HepG2 (cell line): ENCODE measurements around the gene KDM6B. TPM values are rescaled to one million over a fixed set of nuclear protein-coding genes. Genes with fewer than 3 reads are reported as not detected.

Experiments used
- ATAC-seq: fragments of 200-7000 bp; cut with Tn5 transposase; 3 replicates; pipeline ENCODE4 v1.9.1; 2020; ENCODE audit warnings: mild to moderate bottlenecking, moderate library complexity
- BruUV-seq: library from RNA; stranded (reverse); fragments of 400-500 nt; replicated peaks from 2 replicates; lab custom pipeline; 2021; lab: Mats Ljungman, UMichigan
- CTCF ChIA-PET: fragments of 300-600 bp; formaldehyde crosslinking; extraction: SDS; loops from one replicate; lab custom pipeline; 2021; ENCODE audit warnings: low total read pairs, inconsistent platforms, low intra/inter-chr PET ratio; lab: Yijun Ruan, JAX
- POLR2A ChIA-PET: fragments of 350-600 bp; sonication (Branson Sonifier 250); formaldehyde crosslinking; loops from one replicate; lab custom pipeline; 2020; ENCODE audit warnings: antibody characterized with exemption, inconsistent platforms; lab: Yijun Ruan, JAX
- DNase-seq: peaks from one replicate; pipeline ENCODE4 v3.0.0-alpha.2; 2015; ENCODE audit warnings: low spot score
- FAIRE-seq: peaks from 3 replicates; lab custom pipeline; 2011; peaks lifted over from hg19 to GRCh38; lab: Jason Lieb, UNC
- H2AFZ ChIP-seq: one replicate; pipeline ENCODE4 v1.6.1; 2011; ENCODE audit warnings: low read length, inconsistent platforms
- H3K27ac ChIP-seq: fragments of 300-600 bp; 3 replicates; pipeline ENCODE4 v1.8.0; 2011; ENCODE audit warnings: mixed run types, mild to moderate bottlenecking, mixed read lengths, low read length, inconsistent platforms; ENCODE audit not compliant: insufficient read depth; ENCODE audit errors: extremely low read length
- H3K27me3 ChIP-seq, 2 experiments: fragments of 200-600 bp in 1 of 2; 2 replicates in 1 of 2; 3 replicates in 1 of 2; pipeline versions ENCODE4 v1.6.0 to v1.8.0; 2011; ENCODE audit warnings: low read length in 2 of 2, mild to moderate bottlenecking in 2 of 2, moderate library complexity in 2 of 2, inconsistent platforms in 1 of 2; ENCODE audit not compliant: insufficient read depth in 2 of 2, control insufficient read depth in 1 of 2
- H3K36me3 ChIP-seq, 2 experiments: fragments of 200-600 bp in 1 of 2; replicated peaks in 1 of 2; 2 replicates in 1 of 2; 3 replicates in 1 of 2; pipeline versions ENCODE4 v1.5.1 to v1.8.0; 2011; ENCODE audit warnings: low read length in 2 of 2, inconsistent platforms in 1 of 2; ENCODE audit not compliant: insufficient read depth in 2 of 2, control insufficient read depth in 1 of 2
- H3K4me1 ChIP-seq: 2 replicates; pipeline ENCODE4 v1.5.1; 2012; ENCODE audit warnings: low read length, inconsistent platforms; ENCODE audit not compliant: insufficient read depth
- H3K4me2 ChIP-seq: 2 replicates; pipeline ENCODE4 v1.6.0; 2011; ENCODE audit warnings: low read depth, low read length, inconsistent platforms
- H3K4me3 ChIP-seq, 3 experiments: fragments of 200-600 bp in 1 of 3; sonication (generic), shearing (Covaris generic) in 1 of 3; replicated peaks in 1 of 3; 2 replicates each; pipeline ENCODE4 v1.5.1; 2011 to 2016; ENCODE audit warnings: low read length in 3 of 3, inconsistent platforms in 2 of 3, low read depth in 2 of 3, mild to moderate bottlenecking in 2 of 3, control low read depth in 1 of 3, mixed read lengths in 1 of 3; ENCODE audit not compliant: insufficient read depth in 1 of 3
- H3K79me2 ChIP-seq: one replicate; pipeline ENCODE4 v1.6.1; 2011; ENCODE audit warnings: low read length, inconsistent platforms; ENCODE audit not compliant: insufficient read depth
- H3K9ac ChIP-seq: 2 replicates; pipeline ENCODE4 v1.6.0; 2011; ENCODE audit warnings: mild to moderate bottlenecking, low read depth, low read length, inconsistent platforms; ENCODE audit not compliant: insufficient read depth
- H3K9me3 ChIP-seq: 2 replicates; pipeline ENCODE4 v1.5.1; 2012; ENCODE audit warnings: mild to moderate bottlenecking, low read length
- H4K20me1 ChIP-seq: 2 replicates; pipeline ENCODE4 v1.6.0; 2011; ENCODE audit warnings: inconsistent platforms, mild to moderate bottlenecking, low read length, moderate library complexity; ENCODE audit not compliant: insufficient read depth
- ETV6 ChIP-seq: sonication (generic); formaldehyde crosslinking; conservative IDR thresholded peaks from 2 replicates; pipeline ENCODE4 v1.4.0; 2020; ENCODE audit warnings: missing genetic modification reagents
- ZNF687 ChIP-seq: sonication (generic); formaldehyde crosslinking; IDR thresholded peaks from 2 replicates; pipeline ENCODE4 v1.5.1; 2020; ENCODE audit warnings: mild to moderate bottlenecking, missing genetic modification reagents, moderate library complexity
- WGBS: methylation state at CpG from one replicate; pipeline ENCODE4 v1.1.6; 2017; ENCODE audit warnings: low lambda C conversion rate; 5-methylcytosine and 5-hydroxymethylcytosine counted together
- in situ Hi-C: cut with HindIII; loops from 2 replicates; pipeline ENCODE4 v1.10.0; 2017; ENCODE audit warnings: low pct_unique_long_range_greater_than_20kb; ENCODE audit not compliant: extremely low pct_ligation_motif_present
- intact Hi-C: fragments of 100-400 bp; cut with micrococcal nuclease; formaldehyde crosslinking; loops from one replicate; pipeline ENCODE4 v1.10.0; 2022; ENCODE audit not compliant: unreplicated experiment
- polyA plus RNA-seq, 8 experiments: library from polyadenylated mRNA; depleted of rRNA in 3 of 8; stranded (reverse) in 7 of 8; unstranded in 1 of 8; fragments of >200 nt; fragmentation: Illumina TruSeq in 4 of 8; extraction: Trizol in 4 of 8; gene quantifications; 2 replicates each; pipeline versions ENCODE4 v1.2.1 to v1.2.3, GENCODE V29; 2011 to 2016; ENCODE audit warnings: low read depth in 4 of 8, missing spikeins in 1 of 8, mixed read lengths in 1 of 8; ENCODE audit not compliant: insufficient read depth in 1 of 8
- total RNA-seq, 5 experiments: library from RNA; depleted of rRNA; stranded (reverse); fragments of >200 nt; fragmentation: Illumina TruSeq; extraction: Trizol; gene quantifications; 2 replicates each; pipeline ENCODE4 v1.2.3, GENCODE V29; 2016; ENCODE audit warnings: low read depth in 1 of 5

The KDM6B gene
- total and polyA plus RNA-seq, 2 of the 13 experiments (the other 11 are each of a cell fraction or from before 2014, with no cell fraction given), result 1.3 to 2.1 TPM

GRCh38 chr17:7823581-7824001 is 10.4 kb upstream of the KDM6B start:
- Histone ChIP-seq H2AFZ (no peak overlapping the region), H3K4me2 (no peak overlapping the region), H3K79me2 (no peaks in the 10 kb centered on the region), H3K36me3 (no peaks in the 10 kb centered on the region), H3K27ac (no peak overlapping the region), H3K27me3 (peaks cover 0 to 36% of the 10 kb centered on the region in 2 experiments; a peak in 3 of 5 replicates), H3K9ac (no peak overlapping the region), H4K20me1 (no peaks in the 10 kb centered on the region), H3K4me3 (no peak overlapping the region), H3K4me1 (no peaks in the 10 kb centered on the region), H3K9me3 (no peaks in the 10 kb centered on the region)
- TF ChIP-seq ETV6 (CRISPR knock-in tag), result no peak
- 0 out of 2 replicates have a peak, but pooled peaks have one; percentile 7 for TF ChIP-seq ZNF687 (CRISPR knock-in tag)
- FAIRE-seq (no peak), DNase-seq (no peak), ATAC-seq (no peak)
- intact Hi-C loops, result loop anchor here (1.0 to 5.0 kb wide), 2 partner anchors 31 to 81 kb away; no protein-coding TSS in a partner anchor
- CTCF ChIA-PET, result interaction anchor here (1.0 to 2.0 kb wide), 5 partner anchors 28 to 166 kb away, joined by 4 to 28 read pairs (median 9); partner anchors contain the start of genes CYB5D1 and NAA38
- WGBS, result 59% methylated on average over 20 of the region's 20 CpGs
- POLR2A ChIA-PET, result no interaction called here
- BruUV-seq, result no TSS peak
- in situ Hi-C loops, result loop anchor here (5.0 kb wide), 1 partner anchor 74 kb away; no protein-coding TSS in a partner anchor
